OCI-LY3 (cell line): Measurements from ENCODE around the gene SMAD3.

Source experiments
- EZH2phosphoT487 ChIP-seq: fragments of 200-600 bp; shearing (Covaris generic); IDR thresholded peaks from 2 replicates; pipeline ENCODE4 v1.6.1; 2018; ENCODE audit warnings: antibody characterized with exemption, mixed run types, low read depth
- TF ChIP-seq, protein P1 (sequence below): fragments of 200-600, 300-600 bp; sonication (generic); IDR thresholded peaks from 2 replicates; pipeline ENCODE4 v1.5.1; 2014; ENCODE audit warnings: antibody characterized with exemption, low read length, low read depth

DNA sequence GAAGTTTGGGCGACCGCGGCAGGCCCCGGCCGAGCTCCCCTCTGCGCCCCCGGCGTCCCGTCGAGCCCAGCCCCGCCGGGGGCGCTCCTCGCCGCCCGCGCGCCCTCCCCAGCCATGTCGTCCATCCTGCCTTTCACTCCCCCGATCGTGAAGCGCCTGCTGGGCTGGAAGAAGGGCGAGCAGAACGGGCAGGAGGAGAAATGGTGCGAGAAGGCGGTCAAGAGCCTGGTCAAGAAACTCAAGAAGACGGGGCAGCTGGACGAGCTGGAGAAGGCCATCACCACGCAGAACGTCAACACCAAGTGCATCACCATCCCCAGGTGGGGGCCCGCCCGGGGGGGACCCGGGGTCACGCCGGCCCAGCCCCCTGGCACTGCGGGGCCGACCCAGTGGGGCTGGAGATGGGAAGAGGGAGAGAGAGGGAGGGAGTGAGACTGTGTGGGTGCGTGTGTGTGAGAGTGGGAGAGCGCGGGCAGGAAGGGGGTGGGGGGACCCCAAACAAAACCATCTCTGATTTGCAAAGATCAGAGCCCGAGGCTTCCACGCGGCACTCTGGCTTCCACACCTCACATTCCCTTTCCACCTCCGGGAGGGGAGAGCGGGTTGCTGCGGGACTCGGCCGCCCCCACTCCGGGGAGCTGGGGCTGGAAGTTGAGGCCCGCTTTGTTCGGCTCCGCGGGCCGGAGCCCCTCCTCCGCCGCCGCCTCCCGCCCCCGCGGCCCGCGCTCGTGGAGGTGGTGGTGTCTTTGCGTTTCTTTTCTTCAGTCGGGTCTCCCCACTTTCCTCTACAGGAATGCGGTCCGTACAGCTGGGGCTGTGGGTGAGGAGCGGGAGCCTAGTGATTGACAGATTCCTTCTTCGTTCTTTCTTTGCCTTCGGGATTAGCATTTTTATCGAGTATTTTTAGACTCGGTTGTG, 898 bp downstream of the SMAD3 start:
- TF ChIP-seq, protein P1, sequence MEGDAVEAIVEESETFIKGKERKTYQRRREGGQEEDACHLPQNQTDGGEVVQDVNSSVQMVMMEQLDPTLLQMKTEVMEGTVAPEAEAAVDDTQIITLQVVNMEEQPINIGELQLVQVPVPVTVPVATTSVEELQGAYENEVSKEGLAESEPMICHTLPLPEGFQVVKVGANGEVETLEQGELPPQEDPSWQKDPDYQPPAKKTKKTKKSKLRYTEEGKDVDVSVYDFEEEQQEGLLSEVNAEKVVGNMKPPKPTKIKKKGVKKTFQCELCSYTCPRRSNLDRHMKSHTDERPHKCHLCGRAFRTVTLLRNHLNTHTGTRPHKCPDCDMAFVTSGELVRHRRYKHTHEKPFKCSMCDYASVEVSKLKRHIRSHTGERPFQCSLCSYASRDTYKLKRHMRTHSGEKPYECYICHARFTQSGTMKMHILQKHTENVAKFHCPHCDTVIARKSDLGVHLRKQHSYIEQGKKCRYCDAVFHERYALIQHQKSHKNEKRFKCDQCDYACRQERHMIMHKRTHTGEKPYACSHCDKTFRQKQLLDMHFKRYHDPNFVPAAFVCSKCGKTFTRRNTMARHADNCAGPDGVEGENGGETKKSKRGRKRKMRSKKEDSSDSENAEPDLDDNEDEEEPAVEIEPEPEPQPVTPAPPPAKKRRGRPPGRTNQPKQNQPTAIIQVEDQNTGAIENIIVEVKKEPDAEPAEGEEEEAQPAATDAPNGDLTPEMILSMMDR: no peak
- TF ChIP-seq EZH2phosphoT487: no peak
